PFSK-1 (cell line): ENCODE results near the gene MX1.

Experiments used
- POLR2AphosphoS5 ChIP-seq: IDR thresholded peaks from 2 replicates; pipeline ENCODE4 v1.6.1; 2012; ENCODE audit warnings: low read depth, mild to moderate bottlenecking, control low read depth, low read length, moderate library complexity
- REST ChIP-seq, 2 experiments: IDR thresholded peaks; 2 replicates each; pipeline versions ENCODE4 v1.6.1 to v1.8.0; 2011 to 2012; ENCODE audit warnings: low read depth in 2 of 2, low read length in 2 of 2, control low read depth in 1 of 2, inconsistent platforms in 1 of 2, mild to moderate bottlenecking in 1 of 2, moderate library complexity in 1 of 2; ENCODE audit not compliant: insufficient read depth in 1 of 2
- SIN3A ChIP-seq: IDR thresholded peaks from 2 replicates; pipeline ENCODE4 v1.6.1; 2012; ENCODE audit warnings: mild to moderate bottlenecking, low read length, moderate library complexity, borderline replicate concordance; ENCODE audit not compliant: insufficient read depth

- TF ChIP-seq REST (IDR thresholded peaks at IDR 0.05; ENCODE audit: insufficient read depth in 1 of 2, low read depth in 2 of 2, low read length in 2 of 2) (no peak), POLR2AphosphoS5 (no peak), SIN3A (no peak)
Observed at GRCh38 chr21:41488080-41488479, 62.0 kb downstream of the MX1 start.
